WTC11 (cell line): ENCODE data around the gene SH3BGRL3.

Source experiments
- CREM ChIP-seq: sonication (generic); formaldehyde crosslinking; IDR thresholded peaks from 2 replicates; pipeline ENCODE4 v1.8.1; 2022; ENCODE audit warnings: mild to moderate bottlenecking, missing genetic modification reagents, moderate library complexity
- EMX1 ChIP-seq: fragments of 250-450 bp; sonication (Bioruptor Pico); IDR thresholded peaks from 2 replicates; pipeline ENCODE4 v1.8.0; 2021; ENCODE audit warnings: mild to moderate bottlenecking
- TF ChIP-seq, protein P1 (sequence below): fragments of 200-600 bp; IDR thresholded peaks from 2 replicates; pipeline ENCODE4 v1.8.0; 2022; ENCODE audit warnings: antibody characterized with exemption
- TF ChIP-seq, protein P2 (sequence below): sonication (generic); formaldehyde crosslinking; IDR thresholded peaks from 2 replicates; pipeline ENCODE4 v1.8.0; 2022; ENCODE audit warnings: mild to moderate bottlenecking, missing genetic modification reagents
- TF ChIP-seq, protein P3 (sequence below): sonication (generic); formaldehyde crosslinking; IDR thresholded peaks from 2 replicates; pipeline ENCODE4 v1.8.1; 2023; ENCODE audit warnings: mild to moderate bottlenecking, missing genetic modification reagents, moderate library complexity
- TF ChIP-seq, protein P4 (sequence below): sonication (generic); formaldehyde crosslinking; IDR thresholded peaks from 2 replicates; pipeline ENCODE4 v1.8.1; 2022; ENCODE audit warnings: missing genetic modification reagents, borderline replicate concordance

DNA sequence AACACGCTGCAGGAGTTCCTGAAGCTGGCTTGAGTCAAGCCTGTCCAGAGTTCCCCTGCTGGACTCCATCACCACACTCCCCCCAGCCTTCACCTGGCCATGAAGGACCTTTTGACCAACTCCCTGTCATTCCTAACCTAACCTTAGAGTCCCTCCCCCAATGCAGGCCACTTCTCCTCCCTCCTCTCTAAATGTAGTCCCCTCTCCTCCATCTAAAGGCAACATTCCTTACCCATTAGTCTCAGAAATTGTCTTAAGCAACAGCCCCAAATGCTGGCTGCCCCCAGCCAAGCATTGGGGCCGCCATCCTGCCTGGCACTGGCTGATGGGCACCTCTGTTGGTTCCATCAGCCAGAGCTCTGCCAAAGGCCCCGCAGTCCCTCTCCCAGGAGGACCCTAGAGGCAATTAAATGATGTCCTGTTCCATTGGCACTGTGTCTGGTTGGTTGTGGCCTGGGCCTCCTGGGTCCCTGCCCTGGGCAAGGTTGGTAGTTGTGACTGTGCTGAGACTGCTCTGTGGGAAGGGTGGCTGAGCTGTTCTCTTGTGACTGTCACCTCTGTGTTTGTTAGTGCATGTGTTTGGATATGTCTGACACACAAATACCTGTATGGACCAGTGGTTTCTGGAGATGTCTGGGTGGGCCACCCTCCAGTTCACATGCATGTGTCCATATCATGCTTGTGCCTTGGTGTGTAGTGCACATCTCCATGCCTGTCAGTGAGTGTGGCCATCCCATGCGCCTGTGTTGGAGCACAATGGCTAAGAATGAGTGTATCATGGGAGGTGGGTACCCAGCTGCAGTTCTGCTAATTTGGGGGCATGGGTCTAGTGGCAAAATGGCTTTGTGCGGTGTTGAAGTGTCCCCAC lies 1.4 kb downstream of the SH3BGRL3 start:
- TF ChIP-seq, protein P1, sequence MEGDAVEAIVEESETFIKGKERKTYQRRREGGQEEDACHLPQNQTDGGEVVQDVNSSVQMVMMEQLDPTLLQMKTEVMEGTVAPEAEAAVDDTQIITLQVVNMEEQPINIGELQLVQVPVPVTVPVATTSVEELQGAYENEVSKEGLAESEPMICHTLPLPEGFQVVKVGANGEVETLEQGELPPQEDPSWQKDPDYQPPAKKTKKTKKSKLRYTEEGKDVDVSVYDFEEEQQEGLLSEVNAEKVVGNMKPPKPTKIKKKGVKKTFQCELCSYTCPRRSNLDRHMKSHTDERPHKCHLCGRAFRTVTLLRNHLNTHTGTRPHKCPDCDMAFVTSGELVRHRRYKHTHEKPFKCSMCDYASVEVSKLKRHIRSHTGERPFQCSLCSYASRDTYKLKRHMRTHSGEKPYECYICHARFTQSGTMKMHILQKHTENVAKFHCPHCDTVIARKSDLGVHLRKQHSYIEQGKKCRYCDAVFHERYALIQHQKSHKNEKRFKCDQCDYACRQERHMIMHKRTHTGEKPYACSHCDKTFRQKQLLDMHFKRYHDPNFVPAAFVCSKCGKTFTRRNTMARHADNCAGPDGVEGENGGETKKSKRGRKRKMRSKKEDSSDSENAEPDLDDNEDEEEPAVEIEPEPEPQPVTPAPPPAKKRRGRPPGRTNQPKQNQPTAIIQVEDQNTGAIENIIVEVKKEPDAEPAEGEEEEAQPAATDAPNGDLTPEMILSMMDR, result no peak
- no peak for TF ChIP-seq CREM (CRISPR knock-in tag)
- TF ChIP-seq, protein P2, sequence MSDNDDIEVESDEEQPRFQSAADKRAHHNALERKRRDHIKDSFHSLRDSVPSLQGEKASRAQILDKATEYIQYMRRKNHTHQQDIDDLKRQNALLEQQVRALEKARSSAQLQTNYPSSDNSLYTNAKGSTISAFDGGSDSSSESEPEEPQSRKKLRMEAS (CRISPR knock-in tag), result no peak
- TF ChIP-seq, protein P3, sequence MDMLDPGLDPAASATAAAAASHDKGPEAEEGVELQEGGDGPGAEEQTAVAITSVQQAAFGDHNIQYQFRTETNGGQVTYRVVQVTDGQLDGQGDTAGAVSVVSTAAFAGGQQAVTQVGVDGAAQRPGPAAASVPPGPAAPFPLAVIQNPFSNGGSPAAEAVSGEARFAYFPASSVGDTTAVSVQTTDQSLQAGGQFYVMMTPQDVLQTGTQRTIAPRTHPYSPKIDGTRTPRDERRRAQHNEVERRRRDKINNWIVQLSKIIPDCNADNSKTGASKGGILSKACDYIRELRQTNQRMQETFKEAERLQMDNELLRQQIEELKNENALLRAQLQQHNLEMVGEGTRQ (CRISPR knock-in tag), result no peak
- TF ChIP-seq EMX1 (CRISPR knock-in tag), result no peak
- TF ChIP-seq, protein P4, sequence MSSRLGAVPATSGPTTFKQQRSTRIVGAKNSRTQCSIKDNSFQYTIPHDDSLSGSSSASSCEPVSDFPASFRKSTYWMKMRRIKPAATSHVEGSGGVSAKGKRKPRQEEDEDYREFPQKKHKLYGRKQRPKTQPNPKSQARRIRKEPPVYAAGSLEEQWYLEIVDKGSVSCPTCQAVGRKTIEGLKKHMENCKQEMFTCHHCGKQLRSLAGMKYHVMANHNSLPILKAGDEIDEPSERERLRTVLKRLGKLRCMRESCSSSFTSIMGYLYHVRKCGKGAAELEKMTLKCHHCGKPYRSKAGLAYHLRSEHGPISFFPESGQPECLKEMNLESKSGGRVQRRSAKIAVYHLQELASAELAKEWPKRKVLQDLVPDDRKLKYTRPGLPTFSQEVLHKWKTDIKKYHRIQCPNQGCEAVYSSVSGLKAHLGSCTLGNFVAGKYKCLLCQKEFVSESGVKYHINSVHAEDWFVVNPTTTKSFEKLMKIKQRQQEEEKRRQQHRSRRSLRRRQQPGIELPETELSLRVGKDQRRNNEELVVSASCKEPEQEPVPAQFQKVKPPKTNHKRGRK (CRISPR knock-in tag), result no peak
